ENCODE measurements around the gene DDX54.

DNA sequence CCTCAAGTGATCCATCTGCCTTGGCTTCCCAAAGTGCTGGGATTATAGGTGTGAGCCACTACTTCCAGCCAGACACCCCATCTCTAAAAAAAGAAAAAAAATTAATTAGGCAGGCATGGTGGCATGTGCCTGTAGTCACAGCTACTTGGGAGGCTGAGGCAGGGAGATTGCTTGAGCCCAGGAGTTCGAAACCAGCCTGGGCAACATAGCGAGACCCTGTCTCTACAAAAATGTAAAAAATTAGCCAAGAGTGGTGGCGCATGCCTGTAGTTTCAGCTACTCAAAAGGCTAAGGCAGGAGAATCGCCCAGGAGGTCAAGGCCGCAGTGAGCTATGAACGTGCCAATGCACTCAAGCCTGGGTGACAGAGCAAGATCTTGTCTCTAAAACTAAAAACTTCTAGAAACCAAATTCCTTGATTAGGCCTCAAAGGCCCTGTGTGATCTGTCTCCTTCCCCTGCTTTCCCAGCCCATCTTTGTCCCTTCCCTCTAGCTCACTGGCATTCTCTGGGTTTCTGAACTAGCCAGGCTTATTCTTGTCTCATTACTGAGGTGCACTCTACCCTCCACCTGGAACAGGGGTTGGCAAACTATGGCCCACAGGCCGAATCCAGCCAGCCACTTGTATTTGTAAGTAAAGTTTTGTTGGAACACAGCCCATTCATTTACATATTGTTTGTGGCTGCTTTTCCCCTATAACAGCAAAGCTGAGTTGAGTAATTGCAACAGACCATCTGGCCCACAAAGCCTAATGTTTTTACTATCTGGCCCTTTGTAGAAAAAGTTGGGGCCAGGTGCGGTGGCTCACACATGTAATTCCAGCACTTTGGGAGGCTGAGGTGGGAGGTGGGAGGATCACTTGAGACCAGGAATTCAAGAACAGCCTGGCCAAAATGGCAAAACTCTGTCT is 18.8 kb upstream of the DDX54 start:
- TF ChIP-seq, protein P1, sequence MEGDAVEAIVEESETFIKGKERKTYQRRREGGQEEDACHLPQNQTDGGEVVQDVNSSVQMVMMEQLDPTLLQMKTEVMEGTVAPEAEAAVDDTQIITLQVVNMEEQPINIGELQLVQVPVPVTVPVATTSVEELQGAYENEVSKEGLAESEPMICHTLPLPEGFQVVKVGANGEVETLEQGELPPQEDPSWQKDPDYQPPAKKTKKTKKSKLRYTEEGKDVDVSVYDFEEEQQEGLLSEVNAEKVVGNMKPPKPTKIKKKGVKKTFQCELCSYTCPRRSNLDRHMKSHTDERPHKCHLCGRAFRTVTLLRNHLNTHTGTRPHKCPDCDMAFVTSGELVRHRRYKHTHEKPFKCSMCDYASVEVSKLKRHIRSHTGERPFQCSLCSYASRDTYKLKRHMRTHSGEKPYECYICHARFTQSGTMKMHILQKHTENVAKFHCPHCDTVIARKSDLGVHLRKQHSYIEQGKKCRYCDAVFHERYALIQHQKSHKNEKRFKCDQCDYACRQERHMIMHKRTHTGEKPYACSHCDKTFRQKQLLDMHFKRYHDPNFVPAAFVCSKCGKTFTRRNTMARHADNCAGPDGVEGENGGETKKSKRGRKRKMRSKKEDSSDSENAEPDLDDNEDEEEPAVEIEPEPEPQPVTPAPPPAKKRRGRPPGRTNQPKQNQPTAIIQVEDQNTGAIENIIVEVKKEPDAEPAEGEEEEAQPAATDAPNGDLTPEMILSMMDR (conservative IDR thresholded peaks at IDR 0.05), result no peak
- no peak for TF ChIP-seq EZH2 (IDR thresholded peaks at IDR 0.05; ENCODE audit: low read depth)

Measured in PC-9 (cell line).